A673 (cell line): ENCODE data around the gene PI16.

Experiments used
- CTCF ChIP-seq: fragments of 300-800, 200-600 bp; sonication (generic); conservative IDR thresholded peaks from 2 replicates; pipeline ENCODE4 v1.5.1; 2017; ENCODE audit warnings: low read depth, mild to moderate bottlenecking, antibody characterized with exemption, low read length, moderate library complexity, mixed read lengths
- EZH2 ChIP-seq: fragments of 200-600 bp; sonication (generic); IDR thresholded peaks from 2 replicates; pipeline ENCODE4 v1.6.1; 2017; ENCODE audit warnings: borderline replicate concordance, low read depth, mild to moderate bottlenecking, mixed read lengths, antibody characterized with exemption, low read length; ENCODE audit not compliant: poor library complexity, severe bottlenecking

- TF ChIP-seq CTCF (no peak), EZH2 (no peak)
These were observed 26.6 kb upstream of the PI16 start for GRCh38 chr6:36927691-36928546.
